Melanocyte of skin (primary cell): ENCODE results near the gene RHD. TPM values are rescaled to one million over a fixed set of nuclear protein-coding genes. Genes with fewer than 3 reads are reported as not detected.

Experiments used
- total RNA-seq, 2 donors: library from RNA; depleted of rRNA; stranded (reverse); fragments of >200 nt; gene quantifications; 2 replicates each; pipeline ENCODE4 v1.2.3, GENCODE V29; 2012

Gene RHD
- total RNA-seq = under 1 TPM in 1 of 2 donors, not detected in 1; 0.34 TPM

GRCh38 chr1:25272238-25272637, at the start of gene RHD:
Gene RHD (plus strand): TSS chr1:25272509. CDS start chr1:25272548, 39 bp downstream.

DNA sequence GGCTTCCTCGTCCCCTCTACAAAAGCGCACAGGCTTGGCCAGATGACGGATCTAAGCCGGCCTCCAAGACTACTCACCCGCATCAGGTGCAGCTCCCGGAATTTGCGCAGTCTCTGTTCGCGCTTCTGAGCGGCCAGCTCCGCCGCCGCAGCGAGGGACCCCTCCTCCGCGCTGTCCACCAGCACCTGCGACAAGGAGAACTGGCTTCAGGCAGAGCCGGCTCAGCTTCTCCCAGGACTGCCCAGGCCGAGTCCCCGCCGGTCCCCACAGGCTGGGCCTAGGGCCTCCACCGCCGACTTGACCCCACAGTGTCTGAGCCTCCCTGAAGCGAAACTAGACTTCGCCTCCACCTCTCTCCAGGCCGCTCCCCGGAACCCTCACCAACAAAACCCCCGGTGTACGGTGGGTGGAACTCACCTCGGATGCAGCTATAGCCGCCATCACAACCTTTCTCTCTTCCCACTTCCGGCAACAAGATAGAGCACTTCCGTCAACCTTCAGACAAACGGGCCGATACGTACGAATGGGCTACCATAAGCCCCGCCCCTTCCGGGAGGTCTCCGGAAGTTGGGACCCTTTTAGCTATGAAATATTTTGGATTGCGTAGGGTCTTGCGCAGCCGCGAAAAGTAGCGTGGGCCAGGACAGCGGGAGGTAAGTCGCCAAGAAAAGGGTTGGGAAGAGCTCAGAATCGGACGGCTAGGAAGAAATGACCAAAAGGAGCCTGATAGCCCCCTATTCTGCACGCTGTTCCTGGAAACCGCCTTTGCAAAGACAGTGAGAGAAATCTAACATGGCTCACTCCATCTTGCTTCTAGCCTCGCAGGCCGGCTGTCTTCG, 40.1 kb upstream of the RHD start, which contains the start of gene SYF2:
TSS of gene SYF2 (minus strand) at position 476 of the 839 bp plus-strand sequence. CDS start at position 441, 35 bp downstream.

GRCh38 chr1:25247024-25247828, 25.1 kb upstream of the RHD start, which contains the start of gene RSRP1:
Gene RSRP1 (minus strand): TSS chr1:25247454. CDS start chr1:25246963, 491 bp downstream.

DNA sequence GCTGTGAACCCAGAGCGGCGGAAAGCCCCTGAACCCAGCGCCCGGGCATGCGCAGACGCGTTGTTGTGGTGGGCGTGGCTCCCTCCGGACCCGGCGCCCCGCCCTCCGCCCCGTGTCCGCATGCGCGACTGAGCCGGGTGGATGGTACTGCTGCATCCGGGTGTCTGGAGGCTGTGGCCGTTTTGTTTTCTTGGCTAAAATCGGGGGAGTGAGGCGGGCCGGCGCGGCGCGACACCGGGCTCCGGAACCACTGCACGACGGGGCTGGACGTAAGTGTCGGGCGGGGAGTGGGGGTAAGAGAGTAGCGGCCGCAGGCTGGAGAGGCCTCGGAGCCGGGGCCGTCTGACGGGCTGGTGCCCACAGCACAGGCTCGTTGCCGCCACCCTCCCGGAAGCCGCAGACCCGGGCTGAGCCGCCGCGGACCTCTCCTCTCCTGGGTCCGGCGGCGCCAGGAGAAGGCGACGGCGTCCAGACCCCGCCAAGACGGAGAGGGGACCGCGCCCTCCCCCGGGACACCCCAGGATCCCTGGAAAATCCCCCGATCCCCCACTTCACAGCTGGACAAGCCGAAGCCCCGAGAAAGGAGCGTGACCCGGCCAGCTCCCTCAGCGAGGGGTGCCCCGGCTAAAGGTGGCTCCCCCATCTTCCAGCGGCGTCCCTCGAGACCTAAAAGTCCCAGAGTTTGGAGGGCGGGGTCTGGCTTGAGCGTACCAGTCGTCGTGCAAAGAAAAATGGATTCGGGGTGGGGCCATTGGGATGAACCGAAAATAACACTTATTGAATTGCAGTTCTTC, 66.1 kb downstream of the RHD start, which contains the start of gene TMEM50A:
TSS of gene TMEM50A (plus strand) at position 147 of the 794 bp plus-strand sequence. CDS start 2,153 bp downstream, outside the sequence.

Other genes starting within 250 kb of the RHD start
- gene SYF2, start 40.0 kb upstream of the RHD start, total RNA-seq = 10 to 100 TPM; 18.6 to 20.0 TPM
- gene RSRP1, start 25.1 kb upstream of the RHD start, total RNA-seq = 10 to 100 TPM; 70.5 to 76.3 TPM
- 100 to 1,000 TPM in 1 of 2 donors, 10 to 100 TPM in 1; 93.2 to 109 TPM for gene TMEM50A, start 65.8 kb downstream of the RHD start, total RNA-seq
- under 1 TPM in 1 of 2 donors, not detected in 1; 0.34 TPM for gene RHCE, start 148.3 kb downstream of the RHD start, total RNA-seq
- 10 to 100 TPM; 15.1 to 16.0 TPM for gene MACO1, start 158.4 kb downstream of the RHD start, total RNA-seq